Breast epithelium (tissue), 4 donors: Measurements from ENCODE around the gene NEMP1. TPM values are rescaled to one million over a fixed set of nuclear protein-coding genes. Genes with fewer than 3 reads are reported as not detected.
"Not testable (repeated sequence)": the region's sequence is repeated elsewhere in the genome, so short reads cannot be mapped to it uniquely, and the experiment has no call there.

Experiments used
- DNase-seq, 2 donors: peaks; one replicate each; pipeline ENCODE4 v3.0.0-alpha.2; 2019; ENCODE audit warnings: low spot score in 2 of 2
- H3K27ac ChIP-seq, 2 donors: fragments of 200-600 bp; sonication (generic) in 1 of 2; one replicate each; pipeline ENCODE4 v1.5.1; 2016 to 2019; ENCODE audit warnings: mild to moderate bottlenecking in 1 of 2
- H3K27me3 ChIP-seq, 2 donors: fragments of 200-600 bp; sonication (generic) in 1 of 2; one replicate each; pipeline versions ENCODE4 v1.5.1 to v1.6.0; 2017 to 2019; ENCODE audit warnings: control low read depth in 1 of 2, mild to moderate bottlenecking in 1 of 2
- H3K36me3 ChIP-seq: fragments of 200-600 bp; one replicate; pipeline ENCODE4 v1.5.1; 2019
- H3K4me1 ChIP-seq, 2 donors: fragments of 200-600 bp; sonication (generic); one replicate each; pipeline ENCODE4 v1.5.1; 2016 to 2019; ENCODE audit warnings: control low read depth in 1 of 2
- H3K4me3 ChIP-seq, 3 donors: fragments of 200-600 bp; sonication (generic); 1 replicate in 2 of 3; 2 replicates in 1 of 3; pipeline ENCODE4 v1.5.1; 2016 to 2019; ENCODE audit warnings: mild to moderate bottlenecking in 3 of 3, moderate library complexity in 2 of 3
- H3K9me3 ChIP-seq, 2 donors: fragments of 200-600 bp; sonication (generic) in 1 of 2; one replicate each; pipeline ENCODE4 v1.5.1; 2016 to 2019; ENCODE audit warnings: control low read depth in 1 of 2
- CTCF ChIP-seq, 3 donors: fragments of 450-650 bp; IDR thresholded peaks; one replicate each; pipeline ENCODE4 v1.5.1; 2016 to 2017; ENCODE audit warnings: antibody characterized with exemption in 3 of 3, mild to moderate bottlenecking in 3 of 3, moderate library complexity in 3 of 3
- POLR2A ChIP-seq: fragments of 450-650 bp; IDR thresholded peaks from one replicate; pipeline ENCODE4 v1.6.1; 2016; ENCODE audit warnings: antibody characterized with exemption, mild to moderate bottlenecking, moderate library complexity
- POLR2AphosphoS5 ChIP-seq, 3 donors: sonication (generic); formaldehyde crosslinking; IDR thresholded peaks; one replicate each; pipeline ENCODE4 v1.6.1; 2017; ENCODE audit warnings: antibody characterized with exemption in 3 of 3
- intact Hi-C: fragments of 100-400 bp; cut with DNase I; formaldehyde crosslinking; loops from one replicate; pipeline ENCODE4 v1.15.1; 2023; ENCODE audit warnings: low total_unique reads
- total RNA-seq, 3 donors: library from RNA; depleted of rRNA; stranded (reverse); fragments of >200 nt; gene quantifications; one replicate each; pipeline ENCODE4 v1.1.0, GENCODE V29; 2016

The NEMP1 gene
- total RNA-seq, 3 donors from 2014 or later = 6.9 to 13.3 (median 10.9) TPM

DNA sequence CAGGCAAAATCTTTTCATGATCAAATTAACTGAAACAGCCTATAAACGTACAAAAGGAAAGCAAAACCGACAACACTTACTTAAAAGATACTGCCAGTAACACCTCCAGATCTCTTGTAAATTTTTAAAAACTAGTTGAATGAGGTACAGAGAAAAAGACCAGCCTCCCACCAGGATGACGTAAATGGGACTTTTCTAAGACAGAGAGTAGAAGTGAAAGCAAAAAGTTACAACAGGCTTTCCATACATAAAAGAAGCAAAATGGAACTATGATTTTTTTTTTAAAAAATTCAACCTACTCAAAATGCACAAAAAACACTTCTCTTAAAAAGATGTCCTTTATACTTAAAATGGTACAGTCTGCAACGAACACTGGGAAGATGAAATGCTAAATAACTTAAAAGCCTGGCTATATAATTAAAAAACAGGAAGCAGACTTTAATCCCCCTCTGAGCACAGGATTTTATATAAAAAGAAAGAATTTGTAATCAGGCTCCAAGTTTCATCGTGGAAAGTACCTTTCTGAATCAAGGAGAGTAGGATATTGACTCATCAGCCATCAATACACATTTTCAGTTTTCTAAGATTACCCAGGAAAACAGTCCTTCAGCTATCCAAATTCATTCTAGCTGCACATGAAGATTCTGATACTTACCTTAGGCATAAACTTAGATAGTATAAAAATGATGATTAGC is 14.5 kb downstream of the NEMP1 start:
- no peak for TF ChIP-seq POLR2A
- TF ChIP-seq POLR2AphosphoS5 (IDR thresholded peaks at IDR 0.05) = no peak
- no peak for TF ChIP-seq CTCF (IDR thresholded peaks at IDR 0.05)

DNA sequence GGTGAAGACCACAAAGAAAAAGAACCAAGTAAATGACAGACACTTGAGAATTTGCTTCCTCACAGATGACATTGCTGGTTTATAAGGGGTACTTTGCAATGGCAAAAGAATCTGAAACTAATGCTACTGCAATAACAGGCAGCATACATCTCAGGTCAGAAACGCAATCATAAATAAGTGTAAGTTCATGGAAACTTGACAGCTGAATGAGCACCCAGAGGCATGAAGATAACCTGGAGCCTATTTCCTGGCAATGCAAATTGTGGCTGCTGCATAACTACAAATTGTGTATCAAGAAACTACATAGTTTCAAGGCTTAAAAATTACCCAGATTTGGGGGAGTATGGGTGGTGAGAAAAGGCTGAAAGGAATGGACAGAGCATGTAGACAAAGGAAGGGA is 20.1 kb downstream of the NEMP1 start:
- no peaks in the 10 kb centered on the region for H3K9me3 ChIP-seq
- H3K4me3 ChIP-seq = no peak overlapping the region
- H3K27me3 ChIP-seq = no peaks in the 10 kb centered on the region
- no peaks in the 10 kb centered on the region for H3K4me1 ChIP-seq
- DNase-seq = no peak
- TF ChIP-seq POLR2A (no peak), POLR2AphosphoS5 (IDR thresholded peaks at IDR 0.05) (no peak), CTCF (IDR thresholded peaks at IDR 0.05) (no peak)
- no peak overlapping the region for H3K27ac ChIP-seq
- intact Hi-C loops = no loop called here
- H3K36me3 ChIP-seq = peaks cover 5% of the 10 kb centered on the region

More for the DNA sequence above, 14.5 kb downstream of the NEMP1 start:
- peaks cover 5% of the 10 kb centered on the region for H3K36me3 ChIP-seq
- DNase-seq = no peak
- intact Hi-C loops = no loop called here
- H3K27ac ChIP-seq = no peak overlapping the region
- H3K4me1 ChIP-seq = no peaks in the 10 kb centered on the region
- no peaks in the 10 kb centered on the region for H3K27me3 ChIP-seq
- no peak overlapping the region for H3K4me3 ChIP-seq
- H3K9me3 ChIP-seq = no peaks in the 10 kb centered on the region

- Histone ChIP-seq H3K27ac (no peak overlapping the region), H3K27me3 (no peaks in the 10 kb centered on the region), H3K4me1 (no peaks in the 10 kb centered on the region), H3K36me3 (peaks cover 5% of the 10 kb centered on the region), H3K9me3 (no peaks in the 10 kb centered on the region), H3K4me3 (no peak overlapping the region)
- DNase-seq = no peak
- TF ChIP-seq POLR2AphosphoS5 (IDR thresholded peaks at IDR 0.05) (no peak), POLR2A (no peak), CTCF (IDR thresholded peaks at IDR 0.05) (no peak)
- intact Hi-C loops = no loop called here
Measured at GRCh38 chr12:57057067-57057751, 21.4 kb downstream of the NEMP1 start.

DNA sequence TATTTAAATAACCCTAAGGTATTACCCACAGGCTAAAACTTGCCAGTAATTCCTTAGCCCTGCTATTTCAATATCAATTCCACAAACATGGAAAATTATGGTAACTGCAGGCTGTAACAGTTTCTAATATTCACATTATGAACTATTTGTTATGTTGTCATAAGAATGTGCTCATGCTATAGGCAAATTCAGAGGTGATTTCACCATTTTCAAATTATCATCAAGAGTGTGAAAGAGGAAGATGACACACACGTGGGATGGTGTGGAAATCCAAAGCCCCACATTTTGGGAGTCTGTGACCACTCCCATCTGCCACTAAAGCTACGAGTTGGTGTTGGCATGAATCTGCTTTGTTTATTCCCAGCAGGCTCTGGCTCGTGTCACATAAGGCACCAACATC is 22.8 kb downstream of the NEMP1 start:
- TF ChIP-seq POLR2AphosphoS5 (IDR thresholded peaks at IDR 0.05) (no peak), CTCF (IDR thresholded peaks at IDR 0.05) (no peak), POLR2A (no peak)
- Histone ChIP-seq H3K9me3 (no peaks in the 10 kb centered on the region), H3K27ac (no peak overlapping the region), H3K4me3 (no peak overlapping the region), H3K4me1 (no peaks in the 10 kb centered on the region), H3K36me3 (peaks cover 5% of the 10 kb centered on the region), H3K27me3 (no peaks in the 10 kb centered on the region)
- intact Hi-C loops = no loop called here
- no peak for DNase-seq

DNA sequence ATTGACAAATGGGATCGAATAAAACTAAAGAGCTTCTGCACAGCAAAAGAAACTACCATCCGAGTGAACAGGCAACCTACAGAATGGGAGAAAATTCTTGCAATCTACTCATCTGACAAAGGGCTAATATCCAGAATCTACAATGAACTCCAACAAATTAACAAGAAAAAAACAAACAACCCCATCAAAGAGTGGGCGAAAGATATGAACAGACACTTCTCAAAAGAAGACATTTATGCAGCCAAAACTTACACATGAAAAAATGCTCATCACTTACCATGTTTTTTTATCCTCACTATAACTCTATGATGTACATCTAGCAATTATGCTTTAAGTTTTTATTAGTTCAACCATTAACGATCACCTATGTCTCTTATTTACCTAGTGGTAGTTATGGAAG is 24.7 kb downstream of the NEMP1 start:
- H3K4me3 ChIP-seq, H3K27me3 ChIP-seq, intact Hi-C loops, H3K27ac ChIP-seq, H3K4me1 ChIP-seq, DNase-seq, H3K9me3 ChIP-seq, H3K36me3 ChIP-seq: not testable (repeated sequence)

DNA sequence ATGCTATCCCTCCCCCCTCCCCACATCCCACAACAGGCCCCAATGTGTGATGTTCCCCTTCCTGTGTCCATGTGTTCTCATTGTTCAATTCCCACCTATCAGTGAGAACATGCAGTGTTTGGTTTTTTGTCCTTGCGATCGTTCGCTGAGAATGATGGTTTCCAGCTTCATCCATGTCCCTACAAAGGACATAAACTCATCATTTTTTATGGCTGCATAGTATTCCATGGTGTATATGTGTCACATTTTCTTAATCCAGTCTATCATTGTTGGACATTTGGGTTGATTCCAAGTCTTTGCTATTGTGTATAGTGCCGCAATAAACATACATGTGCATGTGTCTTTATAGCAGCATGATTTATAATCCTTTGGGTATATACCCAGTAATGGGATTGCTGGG is 25.4 kb downstream of the NEMP1 start:
- intact Hi-C loops, H3K4me3 ChIP-seq, H3K4me1 ChIP-seq, H3K27ac ChIP-seq, H3K9me3 ChIP-seq, H3K36me3 ChIP-seq, DNase-seq, H3K27me3 ChIP-seq: not testable (repeated sequence)
